H9 (cell line): ENCODE results near the gene PAK1IP1. TPM values are rescaled to one million over a fixed set of nuclear protein-coding genes. Genes with fewer than 3 reads are reported as not detected.

Source experiments
- DNase-seq: peaks from one replicate; pipeline ENCODE4 v3.0.0-alpha.2; 2017
- H2AFZ ChIP-seq: one replicate; pipeline ENCODE4 v1.6.1; 2013; ENCODE audit warnings: mild to moderate bottlenecking, low read length, control low read depth, moderate library complexity
- H2AK5ac ChIP-seq: 2 replicates; pipeline ENCODE4 v1.6.1; 2013; ENCODE audit warnings: low read length, control low read depth, mixed read lengths; ENCODE audit not compliant: insufficient read length
- H2BK120ac ChIP-seq: one replicate; pipeline ENCODE4 v1.6.1; 2013; ENCODE audit warnings: low read depth, mild to moderate bottlenecking, low read length, control low read depth, inconsistent platforms; ENCODE audit not compliant: poor library complexity, severe bottlenecking
- H2BK12ac ChIP-seq: 2 replicates; pipeline ENCODE4 v1.6.1; 2013; ENCODE audit warnings: low read length, control low read depth, mixed read lengths, low read depth; ENCODE audit not compliant: insufficient read length
- H2BK15ac ChIP-seq: 2 replicates; pipeline ENCODE4 v1.6.1; 2013; ENCODE audit warnings: low read depth, low read length, control low read depth
- H2BK20ac ChIP-seq: one replicate; pipeline ENCODE4 v1.6.1; 2013; ENCODE audit warnings: low read depth, mild to moderate bottlenecking, low read length, control low read depth, inconsistent platforms; ENCODE audit not compliant: poor library complexity, severe bottlenecking
- H2BK5ac ChIP-seq: 2 replicates; pipeline ENCODE4 v1.6.1; 2013; ENCODE audit warnings: low read length, control low read depth, mixed read lengths; ENCODE audit not compliant: insufficient read length
- H3K14ac ChIP-seq: 2 replicates; pipeline ENCODE4 v1.6.1; 2013; ENCODE audit warnings: low read length, control low read depth; ENCODE audit not compliant: insufficient read depth
- H3K18ac ChIP-seq: 2 replicates; pipeline ENCODE4 v1.6.1; 2013; ENCODE audit warnings: low read depth, mild to moderate bottlenecking, mixed read lengths, low read length, control low read depth; ENCODE audit not compliant: insufficient read length
- H3K23ac ChIP-seq: 2 replicates; pipeline ENCODE4 v1.6.1; 2013; ENCODE audit warnings: low read length, control low read depth, mixed read lengths, low read depth; ENCODE audit not compliant: insufficient read length
- H3K23me2 ChIP-seq: 2 replicates; pipeline ENCODE4 v1.6.1; 2013; ENCODE audit warnings: low read depth, mild to moderate bottlenecking, mixed read lengths, low read length, control low read depth; ENCODE audit not compliant: insufficient read length, poor library complexity, severe bottlenecking
- H3K27ac ChIP-seq: 2 replicates; pipeline ENCODE4 v1.5.1; 2013; ENCODE audit warnings: low read length, control low read depth, mixed read lengths, low read depth; ENCODE audit not compliant: insufficient read length
- H3K27me3 ChIP-seq: 2 replicates; pipeline ENCODE4 v1.6.1; 2013; ENCODE audit warnings: low read length, control low read depth, inconsistent platforms; ENCODE audit not compliant: insufficient read depth
- H3K4ac ChIP-seq: 2 replicates; pipeline ENCODE4 v1.6.1; 2013; ENCODE audit warnings: low read depth, mild to moderate bottlenecking, control low read depth, inconsistent platforms, low read length, moderate library complexity
- H3K4me1 ChIP-seq: 2 replicates; pipeline ENCODE4 v1.6.1; 2013; ENCODE audit warnings: low read length, control low read depth, inconsistent platforms; ENCODE audit not compliant: insufficient read depth
- H3K4me2 ChIP-seq: 2 replicates; pipeline ENCODE4 v1.6.1; 2013; ENCODE audit warnings: low read length, control low read depth, mixed read lengths; ENCODE audit not compliant: insufficient read length, insufficient read depth
- H3K56ac ChIP-seq: 2 replicates; pipeline ENCODE4 v1.6.1; 2013; ENCODE audit warnings: low read depth, mild to moderate bottlenecking, mixed read lengths, low read length, control low read depth; ENCODE audit not compliant: insufficient read length
- H3K79me1 ChIP-seq: 2 replicates; pipeline ENCODE4 v1.6.1; 2013; ENCODE audit warnings: low read depth, mild to moderate bottlenecking, moderate library complexity, low read length, control low read depth, inconsistent platforms; ENCODE audit not compliant: insufficient read depth, poor library complexity, severe bottlenecking
- H3K79me2 ChIP-seq: 2 replicates; pipeline ENCODE4 v1.6.1; 2013; ENCODE audit warnings: low read length, control low read depth, inconsistent platforms; ENCODE audit not compliant: insufficient read depth
- H3K9ac ChIP-seq: 2 replicates; pipeline ENCODE4 v1.6.1; 2013; ENCODE audit warnings: low read length, control low read depth, mixed read lengths; ENCODE audit not compliant: insufficient read length; ENCODE audit errors: extremely low read depth
- H3K9me3 ChIP-seq: one replicate; pipeline ENCODE4 v1.6.1; 2013; ENCODE audit warnings: low read depth, low read length, inconsistent platforms; ENCODE audit not compliant: control insufficient read depth
- H3T11ph ChIP-seq: one replicate; pipeline ENCODE4 v1.6.1; 2013; ENCODE audit warnings: mild to moderate bottlenecking, low read length, control low read depth, inconsistent platforms
- H4K20me1 ChIP-seq: one replicate; pipeline ENCODE4 v1.6.1; 2013; ENCODE audit not compliant: control insufficient read depth, insufficient read length, insufficient read depth
- H4K5ac ChIP-seq: 2 replicates; pipeline ENCODE4 v1.6.1; 2013; ENCODE audit warnings: low read depth, mild to moderate bottlenecking, mixed read lengths, low read length, control low read depth; ENCODE audit not compliant: insufficient read length
- H4K8ac ChIP-seq: replicated peaks from 2 replicates; pipeline ENCODE4 v1.6.1; 2013; ENCODE audit warnings: low read length, control low read depth, mixed read lengths, low read depth; ENCODE audit not compliant: insufficient read length
- H4K91ac ChIP-seq: 2 replicates; pipeline ENCODE4 v1.6.1; 2013; ENCODE audit warnings: low read depth, mild to moderate bottlenecking, moderate library complexity, mixed read lengths, low read length, control low read depth; ENCODE audit not compliant: insufficient read length
- H3K27ac Mint-ChIP-seq, 3 experiments: 2 replicates in 2 of 3; 3 replicates in 1 of 3; pipeline ENCODE4 v1.8.0; 2020 to 2021; ENCODE audit warnings: mixed read lengths in 3 of 3, mild to moderate bottlenecking in 1 of 3, moderate library complexity in 1 of 3
- H3K27me3 Mint-ChIP-seq: 2 replicates; pipeline ENCODE4 v1.8.0; 2021; ENCODE audit warnings: low read depth, mild to moderate bottlenecking, moderate library complexity, mixed read lengths
- H3K36me3 Mint-ChIP-seq, 3 experiments: 2 replicates in 2 of 3; 3 replicates in 1 of 3; pipeline ENCODE4 v1.8.0; 2020 to 2021; ENCODE audit warnings: low read depth in 3 of 3, mixed read lengths in 3 of 3; ENCODE audit not compliant: insufficient read depth in 1 of 3
- H3K4me1 Mint-ChIP-seq, 2 experiments: 2 replicates each; pipeline ENCODE4 v1.8.0; 2020; ENCODE audit warnings: mixed read lengths in 2 of 2
- H3K4me3 Mint-ChIP-seq, 2 experiments: 2 replicates in 1 of 2; 3 replicates in 1 of 2; pipeline ENCODE4 v1.8.0; 2020 to 2021; ENCODE audit warnings: mild to moderate bottlenecking in 2 of 2, mixed read lengths in 2 of 2, moderate library complexity in 1 of 2
- H3K9me3 Mint-ChIP-seq, 2 experiments: 2 replicates in 1 of 2; 3 replicates in 1 of 2; pipeline ENCODE4 v1.8.0; 2020; ENCODE audit warnings: mild to moderate bottlenecking in 2 of 2, mixed read lengths in 2 of 2, moderate library complexity in 1 of 2
- CTCF ChIP-seq: fragments of 200-600 bp; sonication (generic); conservative IDR thresholded peaks from 3 replicates; pipeline ENCODE4 v1.8.0; 2021; ENCODE audit warnings: antibody characterized with exemption, mild to moderate bottlenecking
- WGBS: extraction: QIAGEN DNeasy Blood & Tissue Kit; methylation state at CpG from one replicate; pipeline ENCODE4 v1.1.7; 2013; ENCODE audit warnings: missing lambda C conversion rate, low lambda C conversion rate, mixed read lengths; ENCODE audit not compliant: insufficient read length; ENCODE audit errors: extremely low coverage; 5-methylcytosine and 5-hydroxymethylcytosine counted together
- total RNA-seq: library from RNA; stranded (reverse); gene quantifications from 2 replicates; pipeline ENCODE4 v1.2.1, GENCODE V29; 2021

Gene PAK1IP1
- total RNA-seq, 1 experiment from 2014 or later: 44.8 TPM

GRCh38 chr6:10686901-10687300 is 7.9 kb upstream of the PAK1IP1 start:
- Histone ChIP-seq H2BK120ac (no peak overlapping the region), H3K4me2 (no peak overlapping the region), H4K5ac (no peak overlapping the region), H3K79me1 (no peaks in the 10 kb centered on the region), H2BK12ac (no peak overlapping the region), H3K14ac (no peak overlapping the region), H2BK20ac (no peak overlapping the region), H2AFZ (no peak overlapping the region), H3K4ac (no peak overlapping the region), H3K27ac (no peak overlapping the region), H2BK5ac (no peak overlapping the region), H3K9me3 (no peaks in the 10 kb centered on the region), H3K79me2 (no peaks in the 10 kb centered on the region), H2BK15ac (no peak overlapping the region), H3K23me2 (no peaks in the 10 kb centered on the region), H3K4me1 (no peaks in the 10 kb centered on the region), H4K8ac (no peak overlapping the region), H3K18ac (no peak overlapping the region), H3T11ph (no peak overlapping the region), H3K56ac (no peak overlapping the region), H3K23ac (no peak overlapping the region), H2AK5ac (no peak overlapping the region), H3K9ac (no peak overlapping the region), H4K20me1 (no peaks in the 10 kb centered on the region), H3K27me3 (no peaks in the 10 kb centered on the region), H4K91ac (no peak overlapping the region)
- H3K4me1 Mint-ChIP-seq: peaks cover 26% of the 10 kb centered on the region in 2 experiments
- no peak for DNase-seq
- H3K27ac Mint-ChIP-seq: no peak overlapping the region
- H3K9me3 Mint-ChIP-seq: no peaks in the 10 kb centered on the region
- no CpG with 5 or more reads among the region's 8 CpGs for WGBS
- no peaks in the 10 kb centered on the region for H3K36me3 Mint-ChIP-seq
- TF ChIP-seq CTCF: no peak
- no peak overlapping the region for H3K4me3 Mint-ChIP-seq
- H3K27me3 Mint-ChIP-seq: no peaks in the 10 kb centered on the region
